ENCODE measurements around the gene PLAGL1. TPM values are rescaled to one million over a fixed set of nuclear protein-coding genes. Genes with fewer than 3 reads are reported as not detected.

The PLAGL1 gene
- total and polyA plus RNA-seq, 11 donors = 6.6 to 27.3 (median 9.5) TPM

GRCh38 chr6:143958839-143959399 is 49.1 kb downstream of the PLAGL1 start:
- ATAC-seq = no peak
- Histone ChIP-seq H3K36me3 (peaks cover 0 to 13% (median 0%) of the 10 kb centered on the region in 9 donors), H3K9me3 (no peaks in the 10 kb centered on the region), H3K27me3 (no peaks in the 10 kb centered on the region), H3K4me3 (no peak overlapping the region), H3K27ac (no peak overlapping the region), H3K4me1 (peaks cover 0 to 31% (median 18%) of the 10 kb centered on the region in 12 donors)
- TF ChIP-seq POLR2A (IDR thresholded peaks at IDR 0.05) = no peak
- TF ChIP-seq CTCF (IDR thresholded peaks at IDR 0.05) = no peak
- no peak for DNase-seq
- intact Hi-C loops (cut with DNase I) = loop anchor here in 1 of 10 donors (10.0 kb wide), 1 partner anchor 46 kb away; the partner anchor contains the start of gene PLAGL1
- WGBS, 4 donors = 78 to 83% (median 80%) methylated on average over 11 of the region's 11 CpGs

GRCh38 chr6:143957679-143958274 is 50.3 kb downstream of the PLAGL1 start:
- H3K9me3 ChIP-seq = no peaks in the 10 kb centered on the region
- no peak overlapping the region for H3K27ac ChIP-seq
- H3K4me1 ChIP-seq = peaks cover 0 to 19% (median 8%) of the 10 kb centered on the region in 12 donors
- ATAC-seq = no peak
- no peak for TF ChIP-seq CTCF (IDR thresholded peaks at IDR 0.05)
- no peak for TF ChIP-seq POLR2A (IDR thresholded peaks at IDR 0.05)
- peaks cover 0 to 13% (median 0%) of the 10 kb centered on the region in 9 donors for H3K36me3 ChIP-seq
- no peaks in the 10 kb centered on the region for H3K27me3 ChIP-seq
- no peak overlapping the region for H3K4me3 ChIP-seq
- no peak for DNase-seq
- intact Hi-C loops (cut with DNase I) = loop anchor here in 1 of 10 donors (10.0 kb wide), 1 partner anchor 47 kb away; the partner anchor contains the start of gene PLAGL1
- 71 to 76% (median 73%) methylated on average over 4 of the region's 4 CpGs for WGBS, 4 donors

GRCh38 chr6:143955971-143956370 is 52.1 kb downstream of the PLAGL1 start:
- no peak for TF ChIP-seq POLR2A (IDR thresholded peaks at IDR 0.05)
- no peak for TF ChIP-seq CTCF (IDR thresholded peaks at IDR 0.05)
- peaks cover 0 to 6% (median 0%) of the 10 kb centered on the region in 12 donors for H3K4me1 ChIP-seq
- ATAC-seq = no peak
- H3K4me3 ChIP-seq = no peak overlapping the region
- no peaks in the 10 kb centered on the region for H3K27me3 ChIP-seq
- no peak for DNase-seq
- no peak overlapping the region for H3K27ac ChIP-seq
- WGBS, 4 donors = 94 to 95% (median 94%) methylated on average over 8 of the region's 8 CpGs
- H3K36me3 ChIP-seq = peaks cover 0 to 17% (median 0%) of the 10 kb centered on the region in 9 donors
- intact Hi-C loops (cut with DNase I) = loop anchor here in 1 of 10 donors (10.0 kb wide), 1 partner anchor 49 kb away; the partner anchor contains the start of gene PLAGL1
- no peaks in the 10 kb centered on the region for H3K9me3 ChIP-seq

- ATAC-seq = no peak
- intact Hi-C loops (cut with DNase I) = loop anchor here in 1 of 10 donors (10.0 kb wide), 1 partner anchor 51 kb away; the partner anchor contains the start of gene PLAGL1
- peaks cover 0 to 11% (median 0%) of the 10 kb centered on the region in 9 donors for H3K36me3 ChIP-seq
- 78 to 85% (median 84%) methylated on average over 4 of the region's 4 CpGs for WGBS, 4 donors
- no peaks in the 10 kb centered on the region for H3K27me3 ChIP-seq
- H3K4me3 ChIP-seq = no peak overlapping the region
- H3K4me1 ChIP-seq = no peaks in the 10 kb centered on the region
- no peaks in the 10 kb centered on the region for H3K9me3 ChIP-seq
- no peak overlapping the region for H3K27ac ChIP-seq
- no peak for DNase-seq
- TF ChIP-seq CTCF (IDR thresholded peaks at IDR 0.05) (no peak), POLR2A (IDR thresholded peaks at IDR 0.05) (no peak)
These were observed 54.1 kb downstream of the PLAGL1 start for GRCh38 chr6:143953922-143954321.

Measured in heart left ventricle (tissue), 16 donors.